ENCODE measurements around the gene ANG. TPM values are rescaled to one million over a fixed set of nuclear protein-coding genes. Genes with fewer than 3 reads are reported as not detected.
"Not testable (repeated sequence)": the region's sequence is repeated elsewhere in the genome, so short reads cannot be mapped to it uniquely, and the experiment has no call there.

The ANG gene
- total and polyA plus RNA-seq, 2 donors (not counting 1 experiment from before 2014, with no cell fraction given) = 6.4 to 7.3 TPM

DNA sequence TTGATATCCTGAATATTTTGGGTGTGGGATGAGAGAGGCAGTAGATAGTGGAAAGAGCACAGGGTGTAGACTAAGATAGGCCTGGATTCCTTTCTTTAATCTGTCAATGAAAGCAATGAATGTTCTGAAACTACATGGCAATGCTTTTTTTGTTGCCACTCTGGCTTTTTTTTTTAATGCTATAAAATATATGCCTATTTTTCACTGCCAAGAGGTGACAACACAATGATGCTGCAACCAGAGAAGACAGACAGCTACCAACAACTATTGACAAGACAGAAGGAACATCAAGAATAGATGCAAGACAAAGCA is 9.4 kb downstream of the ANG start:
- Histone ChIP-seq H2AFZ (ENCODE audit: low read length) (no peak overlapping the region), H3K27me3 (ENCODE audit: control insufficient read depth, insufficient read depth, low read length) (no peaks in the 10 kb centered on the region), H3K27ac (ENCODE audit: insufficient read depth, low read length) (no peak overlapping the region), H3K4me2 (ENCODE audit: extremely low read depth, insufficient read depth, low read length) (no peak overlapping the region), H3K36me3 (ENCODE audit: control insufficient read depth, insufficient read depth, low read length) (no peaks in the 10 kb centered on the region), H4K20me1 (ENCODE audit: control insufficient read depth, extremely low read depth, insufficient read depth, low read length) (no peaks in the 10 kb centered on the region), H3K79me2 (ENCODE audit: control insufficient read depth, insufficient read depth, low read length) (no peaks in the 10 kb centered on the region), H3K4me1 (ENCODE audit: control insufficient read depth, extremely low read depth, insufficient read depth, low read length) (no peaks in the 10 kb centered on the region), H3K9me3 (ENCODE audit: control insufficient read depth, insufficient read depth, low read depth, low read length) (no peaks in the 10 kb centered on the region), H3K9ac (ENCODE audit: insufficient read depth, low read length) (no peak overlapping the region), H3K4me3 (replicated peaks in 1 of 4; ENCODE audit: control extremely low read depth in 1 of 4, insufficient read depth in 1 of 4, low read depth in 3 of 4, low read length in 4 of 4) (no peak overlapping the region)
- TF ChIP-seq CTCF (conservative IDR thresholded peaks at IDR 0.05 in 1 of 2, IDR thresholded peaks at IDR 0.05 in 1 of 2; ENCODE audit: low read depth in 1 of 2, low read length in 2 of 2) (no peak), EZH2 (IDR thresholded peaks at IDR 0.05; ENCODE audit: low read length, missing control alignments) (no peak)
- DNase-seq (ENCODE audit: low read depth in 2 of 2) = no peak

DNA sequence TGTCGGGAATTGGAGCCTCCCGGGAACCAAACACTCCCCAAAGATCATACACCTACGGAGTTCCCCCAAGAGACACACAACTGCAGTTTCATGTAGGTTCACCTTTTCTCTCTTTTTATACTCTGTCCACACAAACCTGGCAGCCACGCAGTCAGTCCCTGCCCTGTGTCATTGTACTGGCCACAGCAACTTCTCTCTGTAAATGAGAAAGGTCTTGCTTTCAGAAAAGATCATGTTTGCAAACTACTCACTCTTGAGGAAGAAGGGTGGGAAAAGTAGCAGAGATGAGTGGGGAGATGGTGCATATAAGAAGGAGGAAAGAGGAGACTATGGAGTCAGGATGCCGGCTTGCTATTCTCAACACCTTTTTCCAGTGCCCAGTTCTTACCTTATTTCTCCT is 10.4 kb downstream of the ANG start:
- H4K20me1 ChIP-seq (ENCODE audit: control insufficient read depth, extremely low read depth, insufficient read depth, low read length) = no peaks in the 10 kb centered on the region
- H3K27ac ChIP-seq (ENCODE audit: insufficient read depth, low read length) = no peak overlapping the region
- H3K4me2 ChIP-seq (ENCODE audit: extremely low read depth, insufficient read depth, low read length) = no peak overlapping the region
- H3K4me1 ChIP-seq (ENCODE audit: control insufficient read depth, extremely low read depth, insufficient read depth, low read length) = no peaks in the 10 kb centered on the region
- H3K27me3 ChIP-seq (ENCODE audit: control insufficient read depth, insufficient read depth, low read length) = no peaks in the 10 kb centered on the region
- no peak for DNase-seq (ENCODE audit: low read depth in 2 of 2)
- no peaks in the 10 kb centered on the region for H3K9me3 ChIP-seq (ENCODE audit: control insufficient read depth, insufficient read depth, low read depth, low read length)
- no peak overlapping the region for H3K9ac ChIP-seq (ENCODE audit: insufficient read depth, low read length)
- TF ChIP-seq EZH2 (IDR thresholded peaks at IDR 0.05; ENCODE audit: low read length, missing control alignments) (no peak), CTCF (conservative IDR thresholded peaks at IDR 0.05 in 1 of 2, IDR thresholded peaks at IDR 0.05 in 1 of 2; ENCODE audit: low read depth in 1 of 2, low read length in 2 of 2) (no peak)
- H2AFZ ChIP-seq (ENCODE audit: low read length) = no peak overlapping the region
- H3K4me3 ChIP-seq (replicated peaks in 1 of 4; ENCODE audit: control extremely low read depth in 1 of 4, insufficient read depth in 1 of 4, low read depth in 3 of 4, low read length in 4 of 4) = no peak overlapping the region
- no peaks in the 10 kb centered on the region for H3K36me3 ChIP-seq (ENCODE audit: control insufficient read depth, insufficient read depth, low read length)
- no peaks in the 10 kb centered on the region for H3K79me2 ChIP-seq (ENCODE audit: control insufficient read depth, insufficient read depth, low read length)

GRCh38 chr14:20699931-20700330 is 11.4 kb downstream of the ANG start:
- Histone ChIP-seq H3K4me1 (ENCODE audit: control insufficient read depth, extremely low read depth, insufficient read depth, low read length) (no peaks in the 10 kb centered on the region), H3K4me2 (ENCODE audit: extremely low read depth, insufficient read depth, low read length) (no peak overlapping the region), H3K36me3 (ENCODE audit: control insufficient read depth, insufficient read depth, low read length) (no peaks in the 10 kb centered on the region), H3K4me3 (replicated peaks in 1 of 4; ENCODE audit: control extremely low read depth in 1 of 4, insufficient read depth in 1 of 4, low read depth in 3 of 4, low read length in 4 of 4) (no peak overlapping the region), H3K27me3 (ENCODE audit: control insufficient read depth, insufficient read depth, low read length) (no peaks in the 10 kb centered on the region), H3K79me2 (ENCODE audit: control insufficient read depth, insufficient read depth, low read length) (no peaks in the 10 kb centered on the region), H3K9ac (ENCODE audit: insufficient read depth, low read length) (no peak overlapping the region), H3K27ac (ENCODE audit: insufficient read depth, low read length) (no peak overlapping the region), H4K20me1 (ENCODE audit: control insufficient read depth, extremely low read depth, insufficient read depth, low read length) (no peaks in the 10 kb centered on the region), H2AFZ (ENCODE audit: low read length) (no peak overlapping the region), H3K9me3 (ENCODE audit: control insufficient read depth, insufficient read depth, low read depth, low read length) (no peaks in the 10 kb centered on the region)
- no peak for TF ChIP-seq CTCF (conservative IDR thresholded peaks at IDR 0.05 in 1 of 2, IDR thresholded peaks at IDR 0.05 in 1 of 2; ENCODE audit: low read depth in 1 of 2, low read length in 2 of 2)
- no peak for TF ChIP-seq EZH2 (IDR thresholded peaks at IDR 0.05; ENCODE audit: low read length, missing control alignments)
- DNase-seq (ENCODE audit: low read depth in 2 of 2) = no peak

GRCh38 chr14:20700965-20701364 is 12.4 kb downstream of the ANG start:
- not testable (repeated sequence) for H3K27ac ChIP-seq (ENCODE audit: insufficient read depth, low read length); H3K4me2 ChIP-seq (ENCODE audit: extremely low read depth, insufficient read depth, low read length); DNase-seq (ENCODE audit: low read depth in 2 of 2); H3K4me1 ChIP-seq (ENCODE audit: control insufficient read depth, extremely low read depth, insufficient read depth, low read length); H3K36me3 ChIP-seq (ENCODE audit: control insufficient read depth, insufficient read depth, low read length); H3K79me2 ChIP-seq (ENCODE audit: control insufficient read depth, insufficient read depth, low read length); H3K27me3 ChIP-seq (ENCODE audit: control insufficient read depth, insufficient read depth, low read length); H3K4me3 ChIP-seq (replicated peaks in 1 of 4; ENCODE audit: control extremely low read depth in 1 of 4, insufficient read depth in 1 of 4, low read depth in 3 of 4, low read length in 4 of 4); H3K9ac ChIP-seq (ENCODE audit: insufficient read depth, low read length); H4K20me1 ChIP-seq (ENCODE audit: control insufficient read depth, extremely low read depth, insufficient read depth, low read length); H3K9me3 ChIP-seq (ENCODE audit: control insufficient read depth, insufficient read depth, low read depth, low read length); H2AFZ ChIP-seq (ENCODE audit: low read length)

All from fibroblast of lung (primary cell).